Stomach (tissue), 4 donors: ENCODE measurements around the gene RARRES2.

Source experiments
- POLR2A ChIP-seq, 4 donors: fragments of 450-650 bp; IDR thresholded peaks; one replicate each; pipeline ENCODE4 v1.6.1; 2016; ENCODE audit warnings: antibody characterized with exemption in 4 of 4, control low read depth in 2 of 4, mild to moderate bottlenecking in 1 of 4, moderate library complexity in 1 of 4
- TF ChIP-seq, protein P1 (sequence below), 7 experiments: fragments of 450-650 bp in 4 of 7; fragments of 200-600 bp in 3 of 7; sonication (generic) in 3 of 7; IDR thresholded peaks; one replicate each; pipeline ENCODE4 v1.5.1; 2016 to 2019; ENCODE audit warnings: antibody characterized with exemption in 7 of 7, control low read depth in 2 of 7, mild to moderate bottlenecking in 1 of 7

- TF ChIP-seq POLR2A (IDR thresholded peaks at IDR 0.05): no peak
- TF ChIP-seq, protein P1, sequence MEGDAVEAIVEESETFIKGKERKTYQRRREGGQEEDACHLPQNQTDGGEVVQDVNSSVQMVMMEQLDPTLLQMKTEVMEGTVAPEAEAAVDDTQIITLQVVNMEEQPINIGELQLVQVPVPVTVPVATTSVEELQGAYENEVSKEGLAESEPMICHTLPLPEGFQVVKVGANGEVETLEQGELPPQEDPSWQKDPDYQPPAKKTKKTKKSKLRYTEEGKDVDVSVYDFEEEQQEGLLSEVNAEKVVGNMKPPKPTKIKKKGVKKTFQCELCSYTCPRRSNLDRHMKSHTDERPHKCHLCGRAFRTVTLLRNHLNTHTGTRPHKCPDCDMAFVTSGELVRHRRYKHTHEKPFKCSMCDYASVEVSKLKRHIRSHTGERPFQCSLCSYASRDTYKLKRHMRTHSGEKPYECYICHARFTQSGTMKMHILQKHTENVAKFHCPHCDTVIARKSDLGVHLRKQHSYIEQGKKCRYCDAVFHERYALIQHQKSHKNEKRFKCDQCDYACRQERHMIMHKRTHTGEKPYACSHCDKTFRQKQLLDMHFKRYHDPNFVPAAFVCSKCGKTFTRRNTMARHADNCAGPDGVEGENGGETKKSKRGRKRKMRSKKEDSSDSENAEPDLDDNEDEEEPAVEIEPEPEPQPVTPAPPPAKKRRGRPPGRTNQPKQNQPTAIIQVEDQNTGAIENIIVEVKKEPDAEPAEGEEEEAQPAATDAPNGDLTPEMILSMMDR (IDR thresholded peaks at IDR 0.05): no peak
These were observed 41.4 kb upstream of the RARRES2 start for GRCh38 chr7:150382844-150383225.
